ENCODE data around the gene CNNM4. TPM values are rescaled to one million over a fixed set of nuclear protein-coding genes. Genes with fewer than 3 reads are reported as not detected.

The CNNM4 gene
- total RNA-seq, 1 donor from 2014 or later: 3.7 TPM

GRCh38 chr2:96856776-96857666 is 96.3 kb downstream of the CNNM4 start:
- DNase-seq (ENCODE audit: low spot score): no peak

GRCh38 chr2:96857667-96858372 is 97.1 kb downstream of the CNNM4 start, which contains the start of gene ANKRD39:
TSS of gene ANKRD39 (minus strand) at chr2:96858016. CDS start at chr2:96857987, 29 bp downstream.
- peak; percentile 98 for DNase-seq (ENCODE audit: low spot score)

- no peak for DNase-seq (ENCODE audit: low spot score)
Observed at GRCh38 chr2:96859099-96859649, 98.5 kb downstream of the CNNM4 start.

GRCh38 chr2:96859681-96860064 is 99.0 kb downstream of the CNNM4 start:
- no peak for DNase-seq (ENCODE audit: low spot score)

GRCh38 chr2:96860065-96861029 is 99.6 kb downstream of the CNNM4 start:
- no peak for DNase-seq (ENCODE audit: low spot score)

GRCh38 chr2:96861074-96861473 is 100.4 kb downstream of the CNNM4 start:
- no peak for DNase-seq (ENCODE audit: low spot score)

Small RNAs within 50 kb of the gene (microRNA-seq; reads per million reads assigned to microRNA genes)
- gene MIR3127 (ENCODE audit: borderline number of aligned reads): not detected

Other genes starting within 250 kb of the CNNM4 start
- 50.9 TPM for gene ARID5A, start 224.2 kb upstream of the CNNM4 start, total RNA-seq
- 37.6 TPM for gene KANSL3, start 122.6 kb upstream of the CNNM4 start, total RNA-seq
- gene FER1L5, start 118.1 kb upstream of the CNNM4 start, total RNA-seq: 0.06 TPM
- gene LMAN2L, start 20.8 kb upstream of the CNNM4 start, total RNA-seq: 10.2 TPM
- gene CNNM3, start 55.4 kb downstream of the CNNM4 start, total RNA-seq: 9.0 TPM
- gene ANKRD23, start 83.1 kb downstream of the CNNM4 start, total RNA-seq: 2.8 TPM
- 10.4 TPM for gene ANKRD39, start 97.1 kb downstream of the CNNM4 start, total RNA-seq
- 25.9 TPM for gene SEMA4C, start 109.2 kb downstream of the CNNM4 start, total RNA-seq
- not detected for gene FAM178B, start 225.7 kb downstream of the CNNM4 start, total RNA-seq